ENCODE data around the gene OPN3. TPM values are rescaled to one million over a fixed set of nuclear protein-coding genes. Genes with fewer than 3 reads are reported as not detected.

Gene OPN3
- total and polyA plus RNA-seq, 4 donors: 8.4 to 14.3 (median 11.7) TPM

- DNase-seq (ENCODE audit: low read depth in 4 of 6, low spot score in 6 of 6): no peak
- no peak overlapping the region for H3K4me3 ChIP-seq (ENCODE audit: low read depth, low read length)
- WGBS (ENCODE audit: insufficient coverage): 95% methylated on average over 13 of the region's 22 CpGs
- no peaks in the 10 kb centered on the region for H3K9me3 ChIP-seq (ENCODE audit: control insufficient read depth, insufficient read depth, low read length)
- H3K36me3 ChIP-seq (ENCODE audit: control insufficient read depth, insufficient read depth, low read length): no peaks in the 10 kb centered on the region
- no peak overlapping the region for H3K27ac ChIP-seq (ENCODE audit: low read depth, low read length)
- no peaks in the 10 kb centered on the region for H3K4me1 ChIP-seq (ENCODE audit: control insufficient read depth, insufficient read depth, low read length)
- H3K27me3 ChIP-seq (ENCODE audit: control insufficient read depth, insufficient read depth, low read length): no peaks in the 10 kb centered on the region
Observed at GRCh38 chr1:241551759-241552638, 88.2 kb downstream of the OPN3 start.

- Histone ChIP-seq H3K27ac (ENCODE audit: low read depth, low read length) (no peak overlapping the region), H3K4me1 (ENCODE audit: control insufficient read depth, insufficient read depth, low read length) (no peaks in the 10 kb centered on the region), H3K27me3 (ENCODE audit: control insufficient read depth, insufficient read depth, low read length) (no peaks in the 10 kb centered on the region)
Observed at GRCh38 chr1:241550318-241550717, 89.9 kb downstream of the OPN3 start.

DNA sequence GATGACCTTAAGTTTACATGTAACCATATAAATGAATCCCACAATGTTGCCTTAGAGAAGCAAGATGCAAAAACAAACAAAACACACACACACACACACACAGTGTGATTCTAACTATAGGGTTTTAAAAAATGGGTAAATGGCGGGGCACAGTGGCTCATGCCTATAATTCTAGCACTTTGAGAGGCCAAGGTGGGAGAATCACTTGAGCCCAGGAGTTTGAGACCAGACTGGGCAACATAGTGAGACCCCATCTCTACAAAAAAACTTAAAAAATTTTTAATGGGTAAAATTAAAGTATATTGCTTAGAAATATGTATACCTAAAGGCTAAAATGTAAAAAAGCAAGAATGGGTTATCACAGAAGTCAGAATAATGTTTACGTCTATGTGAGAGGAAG lies 92.2 kb downstream of the OPN3 start:
- H3K4me3 ChIP-seq (ENCODE audit: low read depth, low read length): no peak overlapping the region
- H3K4me1 ChIP-seq (ENCODE audit: control insufficient read depth, insufficient read depth, low read length): no peaks in the 10 kb centered on the region
- H3K27ac ChIP-seq (ENCODE audit: low read depth, low read length): no peak overlapping the region
- H3K9me3 ChIP-seq (ENCODE audit: control insufficient read depth, insufficient read depth, low read length): no peaks in the 10 kb centered on the region
- DNase-seq (ENCODE audit: low read depth in 4 of 6, low spot score in 6 of 6): no peak
- WGBS (ENCODE audit: insufficient coverage): 100% methylated on average over 1 of the region's 2 CpGs
- H3K36me3 ChIP-seq (ENCODE audit: control insufficient read depth, insufficient read depth, low read length): no peaks in the 10 kb centered on the region
- no peaks in the 10 kb centered on the region for H3K27me3 ChIP-seq (ENCODE audit: control insufficient read depth, insufficient read depth, low read length)

More at GRCh38 chr1:241550318-241550717, 89.9 kb downstream of the OPN3 start:
- no peaks in the 10 kb centered on the region for H3K36me3 ChIP-seq (ENCODE audit: control insufficient read depth, insufficient read depth, low read length)
- no peak for DNase-seq (ENCODE audit: low read depth in 4 of 6, low spot score in 6 of 6)
- no peaks in the 10 kb centered on the region for H3K9me3 ChIP-seq (ENCODE audit: control insufficient read depth, insufficient read depth, low read length)
- H3K4me3 ChIP-seq (ENCODE audit: low read depth, low read length): no peak overlapping the region
- WGBS (ENCODE audit: insufficient coverage): no CpG with 5 or more reads among the region's 1 CpG

Other genes starting within 250 kb of the OPN3 start
- gene FH, start 120.6 kb downstream of the OPN3 start, total RNA-seq: 10 to 100 TPM; 54.7 to 61.3 TPM
- 10 to 100 TPM; 81.2 to 94.4 TPM for gene FH, start 120.6 kb downstream of the OPN3 start, polyA plus RNA-seq (ENCODE audit: insufficient read length in 2 of 2)
- gene KMO, start 108.0 kb downstream of the OPN3 start, total RNA-seq: under 1 TPM; 0.39 to 0.99 TPM
- under 1 TPM; 0.39 to 0.48 TPM for gene KMO, start 108.0 kb downstream of the OPN3 start, polyA plus RNA-seq (ENCODE audit: insufficient read length in 2 of 2)
- gene CHML, start within 50 bp of the OPN3 start, total RNA-seq: 10 to 100 TPM; 15.1 to 30.2 TPM
- 10 to 100 TPM; 13.5 to 23.5 TPM for gene CHML, start within 50 bp of the OPN3 start, polyA plus RNA-seq (ENCODE audit: insufficient read length in 2 of 2)
- under 1 TPM in 1 of 2 donors, not detected in 1; 0.11 TPM for gene WDR64, start 11.9 kb upstream of the OPN3 start, total RNA-seq
- gene WDR64, start 11.9 kb upstream of the OPN3 start, polyA plus RNA-seq (ENCODE audit: insufficient read length in 2 of 2): under 1 TPM; 0.11 to 0.32 TPM
- 1 to 10 TPM; 3.7 to 7.8 TPM for gene EXO1, start 207.8 kb upstream of the OPN3 start, total RNA-seq
- gene EXO1, start 207.8 kb upstream of the OPN3 start, polyA plus RNA-seq (ENCODE audit: insufficient read length in 2 of 2): 1 to 10 TPM; 4.2 to 5.4 TPM

Data from spinal cord (tissue), 10 donors.